Omental fat pad (tissue), 4 donors: Measurements from ENCODE around the gene NBAS. TPM values are rescaled to one million over a fixed set of nuclear protein-coding genes. Genes with fewer than 3 reads are reported as not detected.
"Not testable (repeated sequence)": the region's sequence is repeated elsewhere in the genome, so short reads cannot be mapped to it uniquely, and the experiment has no call there.

Experiments
- ATAC-seq: fragments of 150-250 bp; one replicate; pipeline ENCODE4 v1.9.1; 2016; ENCODE audit warnings: mild to moderate bottlenecking, moderate library complexity; ENCODE audit not compliant: low FRiP score
- DNase-seq: peaks from one replicate; pipeline ENCODE4 v3.0.0-alpha.2; 2019; ENCODE audit warnings: low spot score
- CTCF ChIP-seq, 3 donors: fragments of 450-650 bp; IDR thresholded peaks; one replicate each; pipeline ENCODE4 v1.5.1; 2016 to 2017; ENCODE audit warnings: antibody characterized with exemption in 3 of 3, mild to moderate bottlenecking in 3 of 3, moderate library complexity in 2 of 3
- total RNA-seq, 4 donors: library from RNA; depleted of rRNA; stranded (reverse); fragments of >200 nt; gene quantifications; one replicate each; pipeline ENCODE4 v1.1.0, GENCODE V29; 2016

The NBAS gene
- total RNA-seq, 4 donors from 2014 or later: 29.4 to 57.7 (median 38.2) TPM

GRCh38 chr2:15510131-15510530 lies 51.0 kb downstream of the NBAS start:
- ATAC-seq: no peak
- no peak for DNase-seq
- TF ChIP-seq CTCF (IDR thresholded peaks at IDR 0.05): no peak

GRCh38 chr2:15507697-15508096 lies 53.4 kb downstream of the NBAS start:
- TF ChIP-seq CTCF (IDR thresholded peaks at IDR 0.05): no peak
- ATAC-seq (no peak), DNase-seq (no peak)

- DNase-seq (no peak), ATAC-seq (no peak)
- TF ChIP-seq CTCF (IDR thresholded peaks at IDR 0.05): no peak
Measured at GRCh38 chr2:15507061-15507460, 54.1 kb downstream of the NBAS start.

- ATAC-seq (no peak), DNase-seq (no peak)
- TF ChIP-seq CTCF (IDR thresholded peaks at IDR 0.05): no peak
Measured at GRCh38 chr2:15506229-15506819, 54.8 kb downstream of the NBAS start.

- ATAC-seq (no peak), DNase-seq (no peak)
- no peak for TF ChIP-seq CTCF (IDR thresholded peaks at IDR 0.05)
Measured at GRCh38 chr2:15504882-15505663, 56.1 kb downstream of the NBAS start.

- not testable (repeated sequence) for DNase-seq, ATAC-seq
Measured at GRCh38 chr2:15499251-15499650, 61.9 kb downstream of the NBAS start.

GRCh38 chr2:15498554-15498953 lies 62.6 kb downstream of the NBAS start:
- no peak for DNase-seq
- ATAC-seq: no peak
- no peak for TF ChIP-seq CTCF (IDR thresholded peaks at IDR 0.05)
